PC-9 (cell line): ENCODE measurements around the gene TMPRSS12. TPM values are rescaled to one million over a fixed set of nuclear protein-coding genes. Genes with fewer than 3 reads are reported as not detected.
"Not testable (repeated sequence)": the region's sequence is repeated elsewhere in the genome, so short reads cannot be mapped to it uniquely, and the experiment has no call there.

Source experiments
- BruUV-seq: library from RNA; stranded (reverse); fragments of 400-500 nt; replicated peaks from 2 replicates; lab custom pipeline; 2021; lab: Mats Ljungman, UMichigan
- CTCF ChIA-PET: fragments of 300-600 bp; sonication (Branson Sonifier 250); formaldehyde crosslinking; loops from one replicate; lab custom pipeline; 2022; ENCODE audit warnings: antibody characterized with exemption; lab: Charles Lee
- POLR2A ChIA-PET: fragments of 300-600 bp; sonication (Branson Sonifier 250); formaldehyde crosslinking; loops from one replicate; lab custom pipeline; 2022; ENCODE audit warnings: antibody characterized with exemption; ENCODE audit not compliant: unreplicated experiment; lab: Charles Lee
- DNase-seq, 2 experiments: peaks; one replicate each; pipeline versions ENCODE4 v3.0.0 to v3.0.0-alpha.2; 2015 to 2022; ENCODE audit warnings: mixed read lengths in 1 of 2
- H2AFZ ChIP-seq: fragments of 200-600 bp; sonication (generic); 2 replicates; pipeline ENCODE4 v1.8.1; 2017; ENCODE audit warnings: antibody characterized with exemption
- H3F3A ChIP-seq: fragments of 200-600 bp; sonication (generic); 2 replicates; pipeline ENCODE4 v1.8.1; 2017; ENCODE audit warnings: antibody characterized with exemption, mild to moderate bottlenecking, low read depth; ENCODE audit not compliant: insufficient read depth
- H3K27ac ChIP-seq: fragments of 200-600 bp; sonication (generic); 2 replicates; pipeline ENCODE4 v1.6.1; 2016; ENCODE audit warnings: mixed run types
- H3K27me3 ChIP-seq: fragments of 200-600 bp; sonication (generic); 2 replicates; pipeline ENCODE4 v1.6.1; 2016; ENCODE audit warnings: low read depth, mixed run types; ENCODE audit not compliant: insufficient read depth
- H3K36me3 ChIP-seq: fragments of 200-600 bp; sonication (generic); 2 replicates; pipeline ENCODE4 v1.6.1; 2016; ENCODE audit warnings: low read depth, mixed run types
- H3K4me1 ChIP-seq: fragments of 200-600 bp; sonication (generic); replicated peaks from 2 replicates; pipeline ENCODE4 v1.6.1; 2016; ENCODE audit warnings: mixed run types; ENCODE audit not compliant: insufficient read depth
- H3K4me2 ChIP-seq: fragments of 200-600 bp; sonication (generic); 2 replicates; pipeline ENCODE4 v1.6.1; 2017; ENCODE audit warnings: mixed run types
- H3K4me3 ChIP-seq: fragments of 200-600 bp; sonication (generic); 2 replicates; pipeline ENCODE4 v1.6.1; 2016; ENCODE audit warnings: mixed run types
- H3K79me2 ChIP-seq: fragments of 200-600 bp; sonication (generic); 2 replicates; pipeline ENCODE4 v1.6.1; 2017; ENCODE audit warnings: low read depth, mixed run types
- H3K9me2 ChIP-seq: fragments of 200-600 bp; sonication (generic); 2 replicates; pipeline ENCODE4 v1.8.1; 2017; ENCODE audit warnings: mild to moderate bottlenecking; ENCODE audit not compliant: insufficient read depth
- H3K9me3 ChIP-seq: fragments of 200-600 bp; sonication (generic); 2 replicates; pipeline ENCODE4 v1.8.1; 2016; ENCODE audit warnings: low read depth; ENCODE audit not compliant: insufficient read depth
- H4K20me1 ChIP-seq: fragments of 200-600 bp; sonication (generic); 2 replicates; pipeline ENCODE4 v1.8.1; 2017; ENCODE audit not compliant: insufficient read depth
- CTCF ChIP-seq: fragments of 200-600 bp; sonication (generic); conservative IDR thresholded peaks from 2 replicates; pipeline ENCODE4 v1.6.1; 2017; ENCODE audit warnings: mixed run types, antibody characterized with exemption, mild to moderate bottlenecking, moderate library complexity
- EZH2 ChIP-seq: fragments of 200-600 bp; sonication (generic); IDR thresholded peaks from 2 replicates; pipeline ENCODE4 v1.8.0; 2017; ENCODE audit warnings: antibody characterized with exemption, low read depth
- intact Hi-C: fragments of 100-400 bp; cut with micrococcal nuclease; formaldehyde crosslinking; loops from one replicate; pipeline ENCODE4 v1.10.0; 2022; ENCODE audit not compliant: unreplicated experiment
- total RNA-seq: library from RNA; stranded (reverse); gene quantifications from 2 replicates; pipeline ENCODE4 v1.2.3, GENCODE V29; 2021

TMPRSS12 gene
- total RNA-seq, 1 experiment from 2014 or later: not detected

GRCh38 chr12:50845021-50845647 lies 2.4 kb downstream of the TMPRSS12 start:
- H3K9me2 ChIP-seq: no peaks in the 10 kb centered on the region
- no peaks in the 10 kb centered on the region for H4K20me1 ChIP-seq
- no peak for DNase-seq
- no peaks in the 10 kb centered on the region for H3K79me2 ChIP-seq
- H3F3A ChIP-seq: no peaks in the 10 kb centered on the region; the same call in 1 of the 2 replicates
- no peak overlapping the region for H3K4me3 ChIP-seq
- H3K27ac ChIP-seq: no peak overlapping the region
- BruUV-seq: no TSS peak
- ChIA-PET CTCF (no interaction called here), POLR2A (no interaction called here)
- intact Hi-C loops: loop anchor here (10.0 kb wide), 1 partner anchor 80 kb away; a partner anchor contains a TSS
- H3K4me2 ChIP-seq: no peak overlapping the region
- H3K4me1 ChIP-seq: peaks cover 8% of the 10 kb centered on the region; the same call in 1 of the 2 replicates
- TF ChIP-seq CTCF (no peak), EZH2 (no peak)
- no peak overlapping the region for H2AFZ ChIP-seq
- no peaks in the 10 kb centered on the region for H3K36me3 ChIP-seq
- H3K9me3 ChIP-seq: no peaks in the 10 kb centered on the region; the same call in 1 of the 2 replicates
- no peaks in the 10 kb centered on the region for H3K27me3 ChIP-seq

GRCh38 chr12:50848963-50849362 lies 6.2 kb downstream of the TMPRSS12 start:
- no peak for DNase-seq
- Histone ChIP-seq H3K4me3 (no peak overlapping the region), H3F3A (no peaks in the 10 kb centered on the region; the same call in 1 of the 2 replicates), H2AFZ (no peak overlapping the region), H3K9me2 (no peaks in the 10 kb centered on the region), H3K27me3 (no peaks in the 10 kb centered on the region), H3K36me3 (no peaks in the 10 kb centered on the region), H4K20me1 (no peaks in the 10 kb centered on the region), H3K9me3 (no peaks in the 10 kb centered on the region), H3K4me1 (no peaks in the 10 kb centered on the region), H3K79me2 (no peaks in the 10 kb centered on the region), H3K4me2 (no peak overlapping the region), H3K27ac (no peak overlapping the region)
- TF ChIP-seq EZH2: no peak
- no peak for TF ChIP-seq CTCF
- intact Hi-C loops: loop anchor here (10.0 kb wide), 1 partner anchor 76 kb away; a partner anchor contains a TSS
- CTCF ChIA-PET: no interaction called here
- no TSS peak for BruUV-seq
- POLR2A ChIA-PET: no interaction called here

GRCh38 chr12:50855218-50855617 lies 12.5 kb downstream of the TMPRSS12 start:
- H3F3A ChIP-seq, intact Hi-C loops, DNase-seq, H3K27ac ChIP-seq, H4K20me1 ChIP-seq, H3K79me2 ChIP-seq, H3K4me2 ChIP-seq, H3K27me3 ChIP-seq, H3K36me3 ChIP-seq, H3K9me3 ChIP-seq, H2AFZ ChIP-seq, H3K9me2 ChIP-seq, BruUV-seq, H3K4me1 ChIP-seq, H3K4me3 ChIP-seq, CTCF ChIA-PET: not testable (repeated sequence)
- POLR2A ChIA-PET: interaction anchor here (0.6 kb wide), 1 partner anchor 1385 kb away, joined by 3 read pairs; no protein-coding TSS in a partner anchor

- intact Hi-C loops, H3K4me2 ChIP-seq, H3K4me3 ChIP-seq, H3K27ac ChIP-seq, H2AFZ ChIP-seq, CTCF ChIA-PET, DNase-seq, H3K9me3 ChIP-seq, BruUV-seq, H3K9me2 ChIP-seq, H4K20me1 ChIP-seq, H3K79me2 ChIP-seq, POLR2A ChIA-PET, H3K4me1 ChIP-seq, H3K36me3 ChIP-seq, H3K27me3 ChIP-seq, H3F3A ChIP-seq: not testable (repeated sequence)
Measured at GRCh38 chr12:50855679-50856078, 13.0 kb downstream of the TMPRSS12 start.
